ENCODE results near the gene DNAJC13.
"Not testable (repeated sequence)": the region's sequence is repeated elsewhere in the genome, so short reads cannot be mapped to it uniquely, and the experiment has no call there.

Gene DNAJC13

GRCh38 chr3:132416807-132417694 lies at the start of gene DNAJC13:
Gene DNAJC13 (plus strand): TSS chr3:132417502. CDS start chr3:132434551, 17,049 bp downstream.
- peak; percentile 83 for DNase-seq

GRCh38 chr3:132368515-132368914 lies 48.8 kb upstream of the DNAJC13 start:
- no peak for DNase-seq

- no peak for DNase-seq
These were observed 48.3 kb upstream of the DNAJC13 start for GRCh38 chr3:132368962-132369361.

- not testable (repeated sequence) for DNase-seq
These were observed 40.4 kb upstream of the DNAJC13 start for GRCh38 chr3:132376945-132377354.

DNA sequence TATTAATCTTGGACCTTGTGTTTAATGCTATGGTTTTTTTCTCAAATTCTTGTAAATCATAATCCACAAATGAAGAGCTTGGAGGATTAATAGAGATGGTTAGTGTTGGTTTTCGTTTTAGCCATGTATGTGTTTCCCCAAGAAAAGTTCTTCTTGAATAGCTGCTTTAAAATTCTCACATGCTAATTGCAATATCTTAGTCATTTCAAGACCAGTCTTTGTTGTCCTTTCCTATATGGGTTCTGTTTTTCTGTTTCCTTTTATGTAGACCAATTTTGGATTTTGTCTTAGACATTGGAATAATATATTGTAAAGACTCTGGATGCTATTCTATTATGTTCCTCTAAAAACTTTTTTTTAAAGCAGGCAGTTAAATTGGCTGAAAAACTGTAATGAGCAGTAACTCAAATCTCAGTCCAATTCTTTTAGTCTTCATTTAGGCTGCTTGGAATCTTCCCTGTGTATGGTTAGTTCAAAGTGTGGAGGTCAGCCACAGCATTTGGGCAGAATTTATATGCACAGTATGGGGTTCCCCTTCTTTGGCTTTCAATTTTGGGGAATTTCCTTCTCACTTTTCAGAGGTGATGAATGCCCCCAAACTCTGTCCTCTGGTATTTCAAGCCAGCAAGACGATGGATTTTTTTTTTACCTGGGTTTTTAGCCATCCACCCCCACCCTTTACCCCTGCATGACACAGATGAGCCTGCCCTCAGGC lies 39.1 kb upstream of the DNAJC13 start:
- DNase-seq, result no peak

DNA sequence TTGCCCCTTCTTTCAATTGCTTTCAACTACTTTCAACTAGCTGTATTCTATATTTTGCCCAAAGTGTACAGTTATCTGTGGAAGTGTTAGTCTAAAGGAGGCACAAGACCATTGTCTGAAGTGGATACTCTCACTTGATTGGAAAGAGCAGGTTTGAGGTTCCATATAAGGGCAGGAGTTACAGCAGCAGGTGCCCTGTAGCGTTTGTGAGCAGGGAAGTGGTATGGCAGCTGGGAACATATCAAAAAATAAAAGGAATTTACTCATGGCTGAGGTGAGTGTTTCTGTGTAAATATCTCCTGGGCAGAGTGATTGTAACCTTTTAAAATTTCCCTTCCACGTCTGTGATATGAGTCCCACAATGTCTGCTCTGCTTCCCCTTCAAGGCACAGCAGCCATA lies 38.5 kb upstream of the DNAJC13 start:
- no peak for DNase-seq

GRCh38 chr3:132380920-132381319 lies 36.4 kb upstream of the DNAJC13 start:
- DNase-seq, result no peak

DNA sequence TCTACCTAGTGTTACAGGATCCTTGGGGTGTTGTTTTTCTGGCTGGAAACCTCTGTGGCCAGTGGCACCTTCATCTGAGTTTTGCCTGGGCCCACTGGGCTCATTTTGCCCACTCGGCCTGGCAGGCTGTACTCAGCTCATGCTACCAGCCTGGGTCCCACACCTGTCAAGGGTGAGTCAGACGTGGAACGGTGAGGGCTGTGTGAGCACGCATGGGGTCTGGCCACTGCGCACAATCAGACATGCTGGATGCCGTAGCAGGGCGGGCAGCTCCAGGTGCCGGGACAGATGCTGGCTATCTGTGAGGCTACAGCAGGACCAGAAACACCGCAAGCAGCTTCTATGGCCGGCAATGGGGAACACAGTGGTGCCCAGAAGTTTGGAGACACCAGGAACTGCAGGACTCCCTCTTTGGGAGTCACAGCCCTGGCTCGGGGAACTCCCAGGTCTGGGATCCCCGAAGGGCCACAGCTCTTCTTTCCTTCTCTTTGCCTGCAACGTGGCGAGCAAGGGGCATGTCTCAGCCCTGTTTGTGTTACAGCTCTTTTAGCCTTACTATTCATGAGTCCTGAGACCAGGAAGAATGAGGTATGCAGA lies 35.9 kb upstream of the DNAJC13 start:
- no peak for DNase-seq

DNA sequence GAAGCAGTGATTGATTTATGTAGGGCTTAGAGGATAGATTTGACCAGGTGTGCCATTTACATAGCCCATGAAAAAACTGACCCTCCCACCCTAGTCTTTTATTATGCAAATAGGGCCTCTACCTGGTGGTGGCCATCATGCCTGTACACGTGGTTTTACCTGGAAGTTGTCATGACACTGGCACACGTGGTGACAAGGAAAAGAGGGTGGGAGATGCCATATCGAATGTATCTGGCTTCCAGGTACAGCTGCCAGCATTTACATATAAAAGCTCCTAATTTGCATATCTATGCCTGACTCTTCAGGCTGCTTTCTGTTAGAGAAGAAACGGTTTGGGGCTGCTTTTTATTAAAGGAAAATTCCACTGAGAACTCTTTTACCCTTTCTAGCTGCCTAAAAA lies 35.0 kb upstream of the DNAJC13 start:
- DNase-seq, result no peak

GRCh38 chr3:132382688-132383194 lies 34.6 kb upstream of the DNAJC13 start:
- DNase-seq, result no peak

GRCh38 chr3:132386259-132386658 lies 31.0 kb upstream of the DNAJC13 start:
- DNase-seq, result no peak

DNA sequence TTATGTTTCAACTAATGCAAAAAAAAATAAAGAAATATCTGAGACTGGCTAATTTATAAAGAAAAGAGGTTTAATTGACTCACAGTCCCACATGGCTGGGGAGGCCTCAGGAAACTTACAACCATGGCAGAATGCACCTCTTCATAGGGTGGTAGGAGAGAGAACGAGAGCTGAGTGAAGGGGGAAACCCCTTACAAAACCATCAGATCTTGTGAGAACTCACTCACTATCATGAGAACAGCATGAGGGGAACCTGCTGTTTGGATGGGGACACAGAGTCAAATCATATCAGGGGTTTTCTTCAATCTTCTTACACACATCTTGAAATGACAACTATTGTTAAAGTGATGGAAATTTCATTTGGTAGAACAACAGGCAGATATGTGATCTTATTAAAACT lies 24.6 kb upstream of the DNAJC13 start:
- DNase-seq, result not testable (repeated sequence)

- DNase-seq, result no peak
These were observed 23.0 kb upstream of the DNAJC13 start for GRCh38 chr3:132394320-132394719.

DNA sequence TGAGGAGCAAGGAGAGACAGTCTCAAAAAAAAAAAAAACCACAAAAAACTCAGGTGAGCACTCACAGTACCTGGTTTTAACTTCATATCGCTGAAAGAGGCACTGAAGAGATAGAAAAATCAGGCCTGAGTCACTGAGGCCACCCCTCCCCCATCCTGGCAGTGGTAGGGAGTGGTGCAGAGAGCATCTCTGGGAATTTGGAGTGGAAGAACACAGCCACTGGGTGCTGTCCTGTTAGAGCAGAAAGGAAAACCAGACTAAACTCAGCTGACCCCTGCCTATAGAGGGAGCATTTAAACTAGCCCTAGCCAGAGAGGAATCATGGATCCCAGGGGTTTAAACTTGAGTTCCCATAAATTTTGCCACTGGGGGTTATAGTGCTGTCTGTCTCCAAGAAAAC lies 22.2 kb upstream of the DNAJC13 start:
- no peak for DNase-seq

- DNase-seq, result no peak
These were observed 21.0 kb upstream of the DNAJC13 start for GRCh38 chr3:132396255-132396654.

DNA sequence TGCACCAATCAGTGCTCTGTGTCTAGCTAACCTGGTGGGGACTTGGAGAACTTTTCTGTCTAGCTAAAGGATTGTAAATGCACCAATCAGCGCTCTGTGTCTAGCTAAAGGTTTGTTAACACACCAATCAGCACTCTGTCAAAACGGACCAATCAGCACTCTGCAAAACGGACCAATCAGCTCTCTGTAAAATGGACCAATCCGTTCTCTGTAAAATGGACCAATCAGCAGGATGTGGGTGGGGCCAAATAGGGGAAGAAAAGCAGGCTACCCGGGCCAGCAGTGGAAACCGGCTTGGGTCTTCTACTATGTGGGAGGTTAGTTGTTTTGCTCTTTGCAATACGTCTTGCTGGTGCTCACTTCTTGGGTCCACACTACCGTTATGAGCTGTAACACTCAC lies 20.5 kb upstream of the DNAJC13 start:
- DNase-seq, result not testable (repeated sequence)

GRCh38 chr3:132399054-132399929 lies 18.0 kb upstream of the DNAJC13 start:
- DNase-seq, result no peak

GRCh38 chr3:132401255-132401654 lies 16.0 kb upstream of the DNAJC13 start:
- no peak for DNase-seq

GRCh38 chr3:132404276-132404675 lies 13.0 kb upstream of the DNAJC13 start:
- no peak for DNase-seq

DNA sequence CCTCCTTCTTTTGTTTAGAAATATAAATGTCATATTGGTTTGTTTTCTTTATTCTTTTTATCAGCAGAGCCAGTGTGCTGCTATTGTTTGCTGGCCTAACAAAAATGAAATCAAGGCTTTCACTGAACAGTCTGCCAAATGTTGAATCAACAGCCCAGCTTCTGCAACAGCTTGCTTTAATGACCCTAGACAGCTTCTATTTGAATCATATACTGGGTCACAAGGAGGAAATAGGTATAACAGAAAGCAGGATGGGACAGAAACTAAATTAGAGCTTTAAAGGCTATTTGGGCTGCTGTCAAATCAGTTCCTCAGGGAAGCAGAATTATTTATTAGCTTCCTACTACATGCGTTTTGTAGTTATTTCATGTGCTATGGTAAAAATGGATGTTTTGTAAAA lies 12.1 kb upstream of the DNAJC13 start:
- DNase-seq, result no peak

DNA sequence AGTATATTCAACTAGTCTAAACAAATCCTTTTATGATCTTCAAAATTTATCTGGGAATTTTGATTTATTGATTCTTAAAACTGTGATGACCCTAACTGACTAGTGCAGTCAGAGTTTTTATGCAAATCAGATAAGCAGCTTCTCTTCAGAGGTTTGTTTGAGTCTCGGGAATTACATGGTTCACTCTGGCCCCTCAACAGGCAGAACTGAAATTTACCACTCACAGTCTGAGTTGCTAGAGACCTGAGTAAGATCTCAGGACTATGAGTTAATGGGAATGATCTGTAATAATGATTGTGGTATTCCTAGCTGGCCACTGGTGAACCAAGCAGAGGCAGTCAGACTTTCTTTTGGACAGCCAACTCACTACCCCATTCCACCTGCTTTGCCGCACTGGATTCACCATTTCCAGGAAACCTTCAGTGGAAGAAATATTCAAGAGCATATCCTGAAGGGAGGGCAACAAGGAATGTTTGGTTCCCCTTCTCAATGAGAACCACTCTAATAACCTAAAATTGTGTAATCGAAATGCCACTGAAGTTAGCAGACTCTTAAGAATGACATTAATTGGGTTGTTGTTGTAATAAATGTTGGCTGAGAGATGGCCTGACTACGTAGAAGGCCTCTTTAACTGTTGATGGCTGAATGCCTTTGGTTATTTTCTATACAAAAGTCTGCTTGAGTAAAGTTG lies 11.5 kb upstream of the DNAJC13 start:
- DNase-seq, result no peak

- DNase-seq, result no peak
These were observed 10.7 kb upstream of the DNAJC13 start for GRCh38 chr3:132406587-132406986.
